ENCODE data around the gene PCDH10.
A peak's percentile ranks its signal among the peaks of the same experiment; 100 is the strongest.

Gene PCDH10

GRCh38 chr4:133152831-133153481, 3.9 kb downstream of the PCDH10 start:
- no peak for TF ChIP-seq CTCF (IDR thresholded peaks at IDR 0.05; ENCODE audit: low read depth, low read length)
- peak overlapping the region; percentile 54 to 55 for H3K4me3 ChIP-seq (replicated peaks in 1 of 2; ENCODE audit: low read depth in 2 of 2, low read length in 2 of 2)
- DNase-seq (ENCODE audit: low read depth in 2 of 2), result no peak

GRCh38 chr4:133154725-133155124, 5.6 kb downstream of the PCDH10 start:
- DNase-seq (ENCODE audit: low read depth in 2 of 2), result peak; percentile 60 to 64
- no peak overlapping the region for H3K4me3 ChIP-seq (replicated peaks in 1 of 2; ENCODE audit: low read depth in 2 of 2, low read length in 2 of 2)
- TF ChIP-seq CTCF (IDR thresholded peaks at IDR 0.05; ENCODE audit: low read depth, low read length), result peak; percentile 72

- H3K4me3 ChIP-seq (replicated peaks in 1 of 2; ENCODE audit: low read depth in 2 of 2, low read length in 2 of 2), result no peak overlapping the region
- TF ChIP-seq CTCF (IDR thresholded peaks at IDR 0.05; ENCODE audit: low read depth, low read length), result no peak
- DNase-seq (ENCODE audit: low read depth in 2 of 2), result no peak
Observed at GRCh38 chr4:133156096-133156495, 7.0 kb downstream of the PCDH10 start.

GRCh38 chr4:133156556-133156955, 7.5 kb downstream of the PCDH10 start:
- no peak for DNase-seq (ENCODE audit: low read depth in 2 of 2)
- H3K4me3 ChIP-seq (replicated peaks in 1 of 2; ENCODE audit: low read depth in 2 of 2, low read length in 2 of 2), result no peak overlapping the region
- TF ChIP-seq CTCF (IDR thresholded peaks at IDR 0.05; ENCODE audit: low read depth, low read length), result no peak

GRCh38 chr4:133157460-133158160, 8.5 kb downstream of the PCDH10 start:
- no peak for DNase-seq (ENCODE audit: low read depth in 2 of 2)
- no peak for TF ChIP-seq CTCF (IDR thresholded peaks at IDR 0.05; ENCODE audit: low read depth, low read length)
- no peak overlapping the region for H3K4me3 ChIP-seq (replicated peaks in 1 of 2; ENCODE audit: low read depth in 2 of 2, low read length in 2 of 2)

GRCh38 chr4:133160853-133161252, 11.8 kb downstream of the PCDH10 start:
- no peak overlapping the region for H3K4me3 ChIP-seq (replicated peaks in 1 of 2; ENCODE audit: low read depth in 2 of 2, low read length in 2 of 2)
- TF ChIP-seq CTCF (IDR thresholded peaks at IDR 0.05; ENCODE audit: low read depth, low read length), result no peak
- no peak for DNase-seq (ENCODE audit: low read depth in 2 of 2)
